GM23248 (cell line): Measurements from ENCODE around the gene MAGEB6. TPM values are rescaled to one million over a fixed set of nuclear protein-coding genes. Genes with fewer than 3 reads are reported as not detected.

Experiments
- DNase-seq: peaks from one replicate; pipeline ENCODE4 v3.0.0-alpha.2; 2015
- H2AFZ ChIP-seq: fragments of 200-600 bp; sonication (generic); 2 replicates; pipeline ENCODE4 v1.6.1; 2016; ENCODE audit warnings: antibody characterized with exemption
- H3F3A ChIP-seq: fragments of 200-600 bp; sonication (generic); 2 replicates; pipeline ENCODE4 v1.6.1; 2016; ENCODE audit warnings: mild to moderate bottlenecking, antibody characterized with exemption, mixed run types; ENCODE audit not compliant: insufficient read depth
- H3K27ac ChIP-seq: fragments of 200-600 bp; sonication (generic); 2 replicates; pipeline ENCODE4 v1.5.1; 2016; ENCODE audit warnings: mild to moderate bottlenecking
- H3K27me3 ChIP-seq: fragments of 200-600 bp; sonication (generic); replicated peaks from 2 replicates; pipeline ENCODE4 v1.6.1; 2016; ENCODE audit warnings: mild to moderate bottlenecking; ENCODE audit not compliant: insufficient read depth
- H3K36me3 ChIP-seq: fragments of 200-600 bp; sonication (generic); 2 replicates; pipeline ENCODE4 v1.6.1; 2016; ENCODE audit warnings: low read depth, mild to moderate bottlenecking
- H3K4me1 ChIP-seq: fragments of 200-600 bp; sonication (generic); 2 replicates; pipeline ENCODE4 v1.6.1; 2016; ENCODE audit warnings: mild to moderate bottlenecking; ENCODE audit not compliant: insufficient read depth
- H3K4me2 ChIP-seq: fragments of 200-600 bp; sonication (generic); one replicate; pipeline ENCODE4 v1.6.1; 2016; ENCODE audit warnings: mild to moderate bottlenecking; ENCODE audit not compliant: unreplicated experiment
- H3K4me3 ChIP-seq: fragments of 200-600 bp; sonication (generic); 2 replicates; pipeline ENCODE4 v1.5.1; 2016; ENCODE audit warnings: mild to moderate bottlenecking
- H3K79me2 ChIP-seq: fragments of 200-600 bp; sonication (generic); 2 replicates; pipeline ENCODE4 v1.6.1; 2016; ENCODE audit warnings: mild to moderate bottlenecking; ENCODE audit not compliant: insufficient read depth
- H3K9ac ChIP-seq: fragments of 200-600 bp; sonication (generic); 2 replicates; pipeline ENCODE4 v1.6.1; 2016; ENCODE audit warnings: mild to moderate bottlenecking
- H3K9me2 ChIP-seq: fragments of 200-600 bp; sonication (generic); 2 replicates; pipeline ENCODE4 v1.6.1; 2016; ENCODE audit warnings: mixed run types, mild to moderate bottlenecking, moderate library complexity; ENCODE audit not compliant: insufficient read depth
- H3K9me3 ChIP-seq: fragments of 200-600 bp; sonication (generic); one replicate; pipeline ENCODE4 v1.6.1; 2017; ENCODE audit warnings: low read depth
- H4K20me1 ChIP-seq: fragments of 200-600 bp; sonication (generic); 2 replicates; pipeline ENCODE4 v1.6.0; 2016; ENCODE audit not compliant: insufficient read depth
- EZH2 ChIP-seq: fragments of 200-600 bp; sonication (generic); IDR thresholded peaks from 2 replicates; pipeline ENCODE4 v1.6.1; 2018; ENCODE audit warnings: antibody characterized with exemption, mild to moderate bottlenecking; ENCODE audit not compliant: insufficient read depth, poor library complexity, severe bottlenecking
- EZH2phosphoT487 ChIP-seq: fragments of 200-600 bp; sonication (generic); IDR thresholded peaks from 2 replicates; pipeline ENCODE4 v1.6.1; 2018; ENCODE audit warnings: antibody characterized with exemption, moderate library complexity, mild to moderate bottlenecking, low read depth; ENCODE audit not compliant: insufficient read depth
- WGBS, 2 experiments: methylation state at CpG; one replicate each; pipeline ENCODE4 v1.1.6; 2015 to 2017; ENCODE audit warnings: low lambda C conversion rate in 2 of 2, low coverage in 1 of 2; ENCODE audit errors: missing lambda C conversion rate in 2 of 2; 5-methylcytosine and 5-hydroxymethylcytosine counted together
- in situ Hi-C: fragments of 300-500 bp; cut with MboI; formaldehyde crosslinking; loops from 2 replicates; pipeline ENCODE4 v1.15.0; 2020
- polyA plus RNA-seq: library from polyadenylated mRNA; unstranded; fragments of >200 nt; fragmentation: Nextera tagmentation; extraction: Ambion mirVana; gene quantifications from 2 replicates; pipeline ENCODE4 v1.2.1, GENCODE V29; 2016
- total RNA-seq: library from RNA; depleted of rRNA; stranded (reverse); fragments of >200 nt; shearing (Covaris generic); gene quantifications from 2 replicates; pipeline ENCODE4 v1.2.3, GENCODE V29; 2014; rRNA removed

Gene MAGEB6
- total and polyA plus RNA-seq, 2 experiments from 2014 or later = not detected

DNA sequence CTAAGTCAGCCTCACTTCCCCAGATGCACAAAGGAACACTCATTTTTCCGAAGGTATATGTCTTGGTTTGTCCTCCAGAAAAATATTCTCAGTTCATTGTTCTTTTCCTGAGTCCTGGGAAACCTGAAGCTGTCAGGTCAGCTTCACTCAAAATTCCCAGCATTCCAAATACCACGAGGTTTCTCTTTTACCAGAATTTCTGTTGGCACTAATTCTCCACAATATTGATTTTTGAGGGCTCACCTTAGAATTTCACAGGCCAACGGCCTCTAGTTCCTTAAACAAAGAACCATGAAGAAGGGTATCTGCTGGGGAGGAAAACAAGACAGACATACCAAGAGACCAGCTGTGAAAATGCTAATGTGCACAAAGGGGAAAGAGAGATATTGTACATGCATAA is 15.8 kb downstream of the MAGEB6 start:
- H3K4me1 ChIP-seq = no peaks in the 10 kb centered on the region
- WGBS, 2 experiments = 2 to 7% methylated on average over 3 of the region's 3 CpGs
- in situ Hi-C loops = no loop called here
- H3K36me3 ChIP-seq = no peaks in the 10 kb centered on the region
- no peaks in the 10 kb centered on the region for H3F3A ChIP-seq
- H3K27ac ChIP-seq = no peak overlapping the region
- no peaks in the 10 kb centered on the region for H3K9me3 ChIP-seq
- no peak overlapping the region for H3K4me2 ChIP-seq
- H3K27me3 ChIP-seq = no peaks in the 10 kb centered on the region
- H3K9me2 ChIP-seq = no peaks in the 10 kb centered on the region
- no peaks in the 10 kb centered on the region for H3K79me2 ChIP-seq
- H4K20me1 ChIP-seq = no peaks in the 10 kb centered on the region
- TF ChIP-seq EZH2 = no peak
- TF ChIP-seq EZH2phosphoT487 = no peak
- H2AFZ ChIP-seq = no peak overlapping the region
- no peak overlapping the region for H3K9ac ChIP-seq
- no peak for DNase-seq
- no peak overlapping the region for H3K4me3 ChIP-seq

- Histone ChIP-seq H3K27ac (no peak within 1 kb of the TSS), H2AFZ (no peak within 1 kb of the TSS), H3K9me2 (no peaks in the 10 kb centered on the region), H3F3A (no peaks in the 10 kb centered on the region), H3K36me3 (no peaks in the 10 kb centered on the region), H3K4me1 (no peaks in the 10 kb centered on the region), H3K79me2 (no peaks in the 10 kb centered on the region), H3K9me3 (no peaks in the 10 kb centered on the region), H4K20me1 (no peaks in the 10 kb centered on the region), H3K4me2 (no peak within 1 kb of the TSS), H3K27me3 (no peaks in the 10 kb centered on the region), H3K4me3 (no peak within 1 kb of the TSS), H3K9ac (no peak within 1 kb of the TSS)
- 15 to 22% methylated on average over 5 of the region's 5 CpGs for WGBS, 2 experiments
- TF ChIP-seq EZH2 (no peak), EZH2phosphoT487 (no peak)
- no peak for DNase-seq
- in situ Hi-C loops = no loop called here
These were observed 23.6 kb downstream of the MAGEB6 start, which contains the start of gene MAGEB5 for GRCh38 chrX:26215869-26216268. MAGEB5 (plus strand) TSS chrX:26216169; CDS start chrX:26217302, 1,133 bp downstream.

- Histone ChIP-seq H3K9ac (no peak overlapping the region), H3K27me3 (no peaks in the 10 kb centered on the region), H3K9me2 (no peaks in the 10 kb centered on the region), H3K36me3 (no peaks in the 10 kb centered on the region), H3K79me2 (no peaks in the 10 kb centered on the region), H4K20me1 (no peaks in the 10 kb centered on the region), H2AFZ (no peak overlapping the region), H3F3A (no peaks in the 10 kb centered on the region), H3K27ac (no peak overlapping the region), H3K4me1 (no peaks in the 10 kb centered on the region), H3K9me3 (no peaks in the 10 kb centered on the region), H3K4me3 (no peak overlapping the region), H3K4me2 (no peak overlapping the region)
- DNase-seq = no peak
- in situ Hi-C loops = no loop called here
- TF ChIP-seq EZH2phosphoT487 (no peak), EZH2 (no peak)
- WGBS, 2 experiments = 33 to 45% methylated on average over 6 to 7 of the region's 7 CpGs
These were observed 27.1 kb downstream of the MAGEB6 start for GRCh38 chrX:26219351-26219750.

DNA sequence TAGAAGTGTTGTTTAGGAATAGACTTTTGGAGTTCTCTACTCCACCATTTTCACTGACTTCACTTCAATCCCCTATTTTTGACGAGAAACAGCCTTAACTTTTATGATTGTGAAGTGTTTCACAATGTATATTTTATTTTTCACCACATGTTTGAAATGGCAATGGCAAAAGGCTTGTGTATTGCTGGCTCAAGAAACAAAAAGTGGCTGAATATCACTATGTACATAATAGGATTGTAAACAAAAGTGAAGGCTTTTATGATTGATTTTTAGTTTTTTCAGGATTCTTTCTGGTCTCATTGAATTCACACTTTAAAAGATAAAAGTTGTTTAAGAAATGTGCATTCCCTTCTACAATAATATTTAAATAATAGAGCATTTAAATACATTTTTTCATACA is 41.9 kb downstream of the MAGEB6 start:
- in situ Hi-C loops = no loop called here
- Histone ChIP-seq H2AFZ (no peak overlapping the region), H3K4me1 (no peaks in the 10 kb centered on the region), H3K27me3 (no peaks in the 10 kb centered on the region), H3K9me2 (no peaks in the 10 kb centered on the region), H3K36me3 (no peaks in the 10 kb centered on the region), H3F3A (no peaks in the 10 kb centered on the region), H3K9me3 (no peaks in the 10 kb centered on the region), H3K79me2 (no peaks in the 10 kb centered on the region), H3K27ac (no peak overlapping the region), H3K4me2 (no peak overlapping the region), H3K4me3 (no peak overlapping the region), H3K9ac (no peak overlapping the region), H4K20me1 (no peaks in the 10 kb centered on the region)
- TF ChIP-seq EZH2 (no peak), EZH2phosphoT487 (no peak)
- DNase-seq = no peak
- WGBS, 2 experiments = 0% methylated on average over 1 of the region's 1 CpG

Other genes starting within 250 kb of the MAGEB6 start
- not detected in 2 replicates for gene MAGEB18, start 54.1 kb upstream of the MAGEB6 start, total RNA-seq
- not detected in 2 replicates for gene MAGEB18, start 54.1 kb upstream of the MAGEB6 start, polyA plus RNA-seq
- gene MAGEB6B, start 31.8 kb upstream of the MAGEB6 start, total RNA-seq = not detected in 2 replicates
- not detected in 2 replicates for gene MAGEB6B, start 31.8 kb upstream of the MAGEB6 start, polyA plus RNA-seq
- not detected in 2 replicates for gene MAGEB5, start 23.7 kb downstream of the MAGEB6 start, total RNA-seq
- not detected in 2 replicates for gene MAGEB5, start 23.7 kb downstream of the MAGEB6 start, polyA plus RNA-seq